Testis (tissue), 2 donors: ENCODE data around the gene PHF13.

Experiments
- POLR2A ChIP-seq: fragments of 450-650 bp; IDR thresholded peaks from one replicate; pipeline ENCODE4 v1.6.1; 2017; ENCODE audit warnings: antibody characterized with exemption, mild to moderate bottlenecking, moderate library complexity
- TF ChIP-seq, protein P1 (sequence below), 3 experiments: fragments of 450-650 bp in 2 of 3; fragments of 200-600 bp in 1 of 3; sonication (generic) in 1 of 3; IDR thresholded peaks; one replicate each; pipeline ENCODE4 v1.5.1; 2016 to 2019; ENCODE audit warnings: antibody characterized with exemption in 3 of 3, mild to moderate bottlenecking in 2 of 3, moderate library complexity in 1 of 3

DNA sequence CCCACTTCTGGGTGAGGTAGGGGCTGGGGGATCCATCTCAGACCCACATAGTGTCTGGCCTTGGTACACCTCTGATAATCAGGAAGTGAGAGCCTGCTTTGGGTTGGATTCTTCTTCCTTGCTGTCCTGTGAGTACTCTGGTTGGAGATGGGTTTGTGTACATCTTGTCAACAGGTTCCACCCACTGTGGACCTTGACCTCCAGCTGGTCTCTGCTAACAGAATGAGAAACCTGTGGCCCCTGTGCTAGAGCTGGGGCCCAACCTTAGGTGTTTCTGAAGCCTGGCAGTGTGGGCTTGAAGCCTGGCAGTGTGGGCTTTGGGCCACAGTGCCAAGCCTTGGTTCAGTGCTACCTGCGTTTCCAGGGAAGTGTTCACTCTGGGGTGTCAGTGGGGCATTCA lies 31.2 kb upstream of the PHF13 start:
- TF ChIP-seq, protein P1, sequence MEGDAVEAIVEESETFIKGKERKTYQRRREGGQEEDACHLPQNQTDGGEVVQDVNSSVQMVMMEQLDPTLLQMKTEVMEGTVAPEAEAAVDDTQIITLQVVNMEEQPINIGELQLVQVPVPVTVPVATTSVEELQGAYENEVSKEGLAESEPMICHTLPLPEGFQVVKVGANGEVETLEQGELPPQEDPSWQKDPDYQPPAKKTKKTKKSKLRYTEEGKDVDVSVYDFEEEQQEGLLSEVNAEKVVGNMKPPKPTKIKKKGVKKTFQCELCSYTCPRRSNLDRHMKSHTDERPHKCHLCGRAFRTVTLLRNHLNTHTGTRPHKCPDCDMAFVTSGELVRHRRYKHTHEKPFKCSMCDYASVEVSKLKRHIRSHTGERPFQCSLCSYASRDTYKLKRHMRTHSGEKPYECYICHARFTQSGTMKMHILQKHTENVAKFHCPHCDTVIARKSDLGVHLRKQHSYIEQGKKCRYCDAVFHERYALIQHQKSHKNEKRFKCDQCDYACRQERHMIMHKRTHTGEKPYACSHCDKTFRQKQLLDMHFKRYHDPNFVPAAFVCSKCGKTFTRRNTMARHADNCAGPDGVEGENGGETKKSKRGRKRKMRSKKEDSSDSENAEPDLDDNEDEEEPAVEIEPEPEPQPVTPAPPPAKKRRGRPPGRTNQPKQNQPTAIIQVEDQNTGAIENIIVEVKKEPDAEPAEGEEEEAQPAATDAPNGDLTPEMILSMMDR (IDR thresholded peaks at IDR 0.05), result no peak
- TF ChIP-seq POLR2A, result no peak
